Fibroblast of the conjunctiva (primary cell): ENCODE results near the gene SLC5A5.

Experiments
- DNase-seq: peaks from one replicate; pipeline ENCODE4 v3.0.0-alpha.2; 2010; ENCODE audit warnings: low read depth

The SLC5A5 gene

DNA sequence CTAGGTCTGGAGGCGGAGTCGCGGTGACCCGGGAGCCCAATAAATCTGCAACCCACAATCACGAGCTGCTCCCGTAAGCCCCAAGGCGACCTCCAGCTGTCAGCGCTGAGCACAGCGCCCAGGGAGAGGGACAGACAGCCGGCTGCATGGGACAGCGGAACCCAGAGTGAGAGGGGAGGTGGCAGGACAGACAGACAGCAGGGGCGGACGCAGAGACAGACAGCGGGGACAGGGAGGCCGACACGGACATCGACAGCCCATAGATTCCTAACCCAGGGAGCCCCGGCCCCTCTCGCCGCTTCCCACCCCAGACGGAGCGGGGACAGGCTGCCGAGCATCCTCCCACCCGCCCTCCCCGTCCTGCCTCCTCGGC, at the start of gene SLC5A5:
SLC5A5 (plus strand) TSS at position 68 of the 373 bp plus-strand sequence. CDS start 375 bp downstream, outside the sequence.
- DNase-seq = no peak

DNA sequence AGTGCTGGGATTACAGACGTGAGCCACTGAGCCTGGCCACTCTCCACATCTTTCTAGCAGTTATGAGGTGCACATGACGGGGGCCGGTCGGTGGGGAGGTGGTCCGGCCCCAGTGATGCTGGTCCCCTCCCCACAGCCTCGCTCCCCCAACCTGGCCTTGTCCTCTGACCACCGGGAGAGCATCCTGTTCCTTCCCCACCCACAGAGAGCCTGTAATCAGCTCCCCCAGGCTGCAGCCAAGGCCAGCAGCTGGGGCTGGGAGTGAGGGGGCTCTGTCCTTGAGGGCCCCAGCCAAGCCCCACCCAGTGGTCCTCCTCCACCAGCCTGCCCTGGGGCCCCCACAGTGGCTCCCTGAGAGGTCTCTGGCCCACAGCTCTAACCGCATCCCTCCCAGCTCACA, 47.4 kb upstream of the SLC5A5 start:
- no peak for DNase-seq

DNA sequence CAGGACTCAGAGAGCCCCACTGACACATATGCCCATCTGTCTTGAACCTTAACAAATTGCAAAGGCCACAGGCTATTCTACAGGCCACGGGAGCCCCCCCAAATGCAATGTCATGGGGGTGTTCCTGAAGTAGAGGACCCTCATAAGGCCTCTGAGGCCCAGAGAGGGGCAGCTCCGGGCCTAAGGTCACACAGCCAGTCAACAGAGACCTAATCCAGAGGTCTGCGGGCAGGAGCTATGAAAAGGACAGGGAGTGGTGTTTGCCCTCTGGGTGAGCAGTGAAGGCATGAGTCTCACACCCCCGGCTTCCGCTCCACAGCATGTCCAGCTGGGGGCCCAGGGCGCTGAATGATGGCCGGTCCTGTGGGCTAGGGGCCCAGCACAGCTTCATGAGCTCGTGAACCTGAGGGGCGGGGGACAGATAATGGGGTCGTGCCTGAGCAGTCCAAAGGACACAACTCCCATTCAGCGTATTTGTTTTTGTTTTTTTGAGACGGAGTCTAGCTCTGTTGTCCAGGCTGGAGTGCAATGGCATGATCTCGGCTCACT, 45.2 kb upstream of the SLC5A5 start:
- DNase-seq = no peak

DNA sequence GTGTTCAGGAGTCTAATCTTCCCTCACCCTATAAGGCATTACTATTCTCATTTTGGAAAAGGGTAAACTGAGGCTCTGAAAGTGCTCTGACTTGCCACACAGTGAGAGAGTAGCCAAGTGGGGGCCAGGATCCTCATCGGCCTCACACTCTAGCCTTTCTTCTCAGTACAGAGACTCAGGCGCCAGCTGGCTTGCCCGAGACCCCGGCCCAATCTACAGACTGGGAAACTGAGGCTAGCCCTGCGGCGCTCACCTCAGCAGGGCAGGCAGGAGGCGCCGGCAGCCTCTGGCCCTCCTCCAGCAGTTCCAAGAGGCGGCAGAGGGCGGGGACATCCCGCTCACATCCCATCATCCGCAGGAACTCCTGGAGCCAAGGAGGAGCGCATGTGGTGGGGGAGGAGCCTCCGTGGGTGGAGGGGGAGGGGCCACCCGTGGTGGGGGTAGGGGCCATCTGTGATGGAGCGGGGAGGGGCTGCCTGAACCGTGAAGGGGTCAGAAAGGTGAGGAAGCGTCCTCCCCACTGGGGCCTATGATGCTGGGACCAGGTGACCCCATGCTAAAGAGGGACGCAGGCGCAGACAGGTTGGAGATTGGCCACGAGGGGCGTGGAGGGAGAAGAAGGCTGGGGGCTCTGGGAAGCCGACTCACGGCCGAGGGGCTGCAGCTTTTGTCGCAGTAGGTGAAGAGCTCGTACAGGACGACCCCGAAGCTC, 41.7 kb upstream of the SLC5A5 start:
- no peak for DNase-seq

DNA sequence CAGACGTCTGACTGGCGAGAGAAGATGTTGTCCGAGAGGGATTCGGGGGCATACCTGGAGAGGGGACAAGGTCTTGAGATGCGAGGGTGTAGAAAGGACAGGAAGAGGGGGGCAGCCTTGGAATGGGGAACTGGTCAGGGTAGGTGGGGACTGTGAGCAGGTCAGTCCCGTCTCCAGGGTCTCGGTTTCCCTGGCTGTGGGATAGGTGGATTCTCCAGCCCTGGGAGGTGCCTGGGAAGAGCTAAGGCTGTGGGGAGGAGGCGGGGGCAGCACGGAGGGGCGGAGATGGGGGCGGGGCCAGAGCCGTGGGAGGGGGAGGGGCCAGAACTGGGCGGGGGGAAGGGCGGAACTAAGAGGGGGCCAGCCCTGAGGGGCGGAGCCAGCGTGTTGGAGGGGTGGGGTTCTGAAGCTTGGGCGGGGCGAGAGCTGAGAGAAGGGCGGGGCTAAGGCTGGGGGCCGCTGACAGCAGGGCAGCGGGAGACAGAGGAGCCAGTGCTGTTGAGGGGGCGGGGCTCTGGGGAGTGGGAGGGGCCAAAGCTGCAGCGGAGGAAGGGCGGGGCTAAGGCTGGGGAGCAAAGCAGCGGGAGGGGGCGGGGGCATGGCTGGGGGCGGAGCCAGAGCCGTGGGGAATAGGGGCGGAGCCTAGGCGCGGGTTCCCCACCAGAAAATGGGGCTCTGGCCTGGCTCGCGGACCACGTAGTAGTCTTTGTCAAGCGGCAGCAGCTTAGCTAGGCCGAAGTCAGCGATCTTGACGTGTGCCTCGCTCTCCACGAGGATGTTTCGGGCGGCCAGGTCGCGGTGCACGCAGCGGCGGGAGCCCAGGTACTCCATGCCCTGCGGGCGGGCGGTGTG, 41.0 kb upstream of the SLC5A5 start:
- peak; percentile 57 for DNase-seq

DNA sequence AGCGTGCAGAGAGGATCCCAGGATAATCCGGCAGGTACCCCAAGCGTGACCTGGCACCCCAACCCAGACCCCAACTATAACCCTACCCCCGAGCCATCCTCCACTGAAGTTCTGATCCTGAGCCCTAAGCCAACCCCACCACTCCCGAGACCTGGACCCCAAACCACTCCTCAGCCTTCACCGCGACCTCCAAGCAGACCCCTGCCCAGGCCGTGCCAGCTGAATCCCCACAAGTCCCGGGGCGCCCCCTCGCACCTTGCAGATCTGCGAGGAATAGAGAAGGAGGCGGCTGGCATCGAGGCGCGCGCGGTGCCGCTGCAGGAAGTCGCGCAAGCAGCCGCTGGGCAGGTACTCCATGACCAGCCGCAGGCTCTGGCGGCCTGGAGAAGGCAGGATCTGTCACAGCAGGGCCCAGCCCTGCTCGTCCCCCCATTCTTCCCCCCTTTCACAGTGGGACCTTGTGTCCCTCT, 40.3 kb upstream of the SLC5A5 start:
- DNase-seq = no peak

DNA sequence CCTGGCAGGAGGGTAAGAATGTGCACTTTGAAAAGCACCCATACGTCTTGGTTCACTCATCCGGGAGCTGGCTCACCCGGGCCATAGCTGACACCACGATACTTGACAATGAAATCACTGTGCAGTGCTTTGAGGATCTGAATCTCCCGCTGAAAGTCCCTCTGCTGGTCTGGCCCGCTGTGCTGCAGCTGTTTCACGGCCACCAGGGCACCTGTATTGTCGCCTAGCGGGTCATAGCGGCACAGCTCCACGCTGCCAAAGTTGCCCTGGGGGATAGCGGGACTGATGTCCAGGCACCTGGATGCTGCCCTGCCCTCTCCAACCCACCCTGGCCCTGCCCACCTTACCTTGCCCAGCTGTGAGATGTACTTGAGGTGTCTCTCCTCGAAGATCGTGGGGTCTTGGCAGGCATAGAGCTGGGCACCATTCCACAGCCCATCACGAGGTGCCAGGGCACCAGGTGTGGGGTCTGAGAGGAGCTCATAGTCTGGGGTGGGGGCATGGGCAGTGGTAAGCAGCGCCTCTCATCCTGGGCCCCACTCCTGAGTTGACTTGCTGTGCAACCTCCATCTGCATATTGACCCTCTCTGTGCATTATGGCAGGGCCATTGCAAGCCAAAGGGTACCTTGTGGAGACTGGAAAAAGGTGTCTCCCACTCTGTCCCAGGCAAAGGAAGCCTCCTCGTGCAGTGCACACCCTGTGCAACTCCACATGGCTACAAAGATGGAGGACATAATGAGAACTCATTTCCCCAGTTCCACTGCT, 39.1 kb upstream of the SLC5A5 start:
- no peak for DNase-seq

DNA sequence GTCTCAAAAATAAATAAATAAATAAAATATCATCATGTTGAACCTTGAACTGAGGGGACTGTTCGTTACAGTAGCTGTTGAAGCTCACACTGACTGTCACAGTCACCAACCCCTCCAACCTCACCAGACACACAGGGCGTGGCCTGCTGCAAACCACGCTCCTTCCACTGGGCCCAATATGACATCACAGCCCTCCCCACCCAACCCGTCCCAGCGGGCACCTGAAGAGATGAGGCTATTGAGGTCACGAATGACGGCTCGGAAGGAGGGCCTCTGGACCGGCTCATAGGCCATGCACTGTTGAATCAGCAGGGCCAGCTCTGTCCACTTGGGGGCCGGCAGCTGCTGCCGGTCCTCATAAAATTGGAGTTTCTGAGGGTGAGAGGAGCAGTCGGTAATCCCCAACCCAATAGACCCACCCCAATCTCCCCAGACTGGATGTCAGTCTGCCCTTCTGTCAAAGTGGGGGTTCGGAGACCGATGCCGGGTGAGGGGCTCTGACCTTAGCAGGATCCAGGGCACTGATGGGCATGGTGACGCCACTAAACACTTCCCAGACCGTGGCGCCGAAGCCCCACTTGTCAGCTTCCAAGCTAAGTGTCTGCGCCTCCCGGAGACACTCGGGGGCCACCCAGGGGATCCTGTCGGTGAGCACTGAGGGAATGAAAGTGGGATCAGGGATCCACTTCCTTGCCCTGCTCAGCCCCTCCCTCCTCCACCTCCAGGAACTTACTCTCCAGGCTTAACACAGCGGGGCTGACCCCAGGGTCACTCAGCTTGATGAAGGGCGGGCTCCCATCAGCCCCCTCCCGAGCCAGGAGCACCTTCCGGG, 37.2 kb upstream of the SLC5A5 start:
- DNase-seq = no peak

DNA sequence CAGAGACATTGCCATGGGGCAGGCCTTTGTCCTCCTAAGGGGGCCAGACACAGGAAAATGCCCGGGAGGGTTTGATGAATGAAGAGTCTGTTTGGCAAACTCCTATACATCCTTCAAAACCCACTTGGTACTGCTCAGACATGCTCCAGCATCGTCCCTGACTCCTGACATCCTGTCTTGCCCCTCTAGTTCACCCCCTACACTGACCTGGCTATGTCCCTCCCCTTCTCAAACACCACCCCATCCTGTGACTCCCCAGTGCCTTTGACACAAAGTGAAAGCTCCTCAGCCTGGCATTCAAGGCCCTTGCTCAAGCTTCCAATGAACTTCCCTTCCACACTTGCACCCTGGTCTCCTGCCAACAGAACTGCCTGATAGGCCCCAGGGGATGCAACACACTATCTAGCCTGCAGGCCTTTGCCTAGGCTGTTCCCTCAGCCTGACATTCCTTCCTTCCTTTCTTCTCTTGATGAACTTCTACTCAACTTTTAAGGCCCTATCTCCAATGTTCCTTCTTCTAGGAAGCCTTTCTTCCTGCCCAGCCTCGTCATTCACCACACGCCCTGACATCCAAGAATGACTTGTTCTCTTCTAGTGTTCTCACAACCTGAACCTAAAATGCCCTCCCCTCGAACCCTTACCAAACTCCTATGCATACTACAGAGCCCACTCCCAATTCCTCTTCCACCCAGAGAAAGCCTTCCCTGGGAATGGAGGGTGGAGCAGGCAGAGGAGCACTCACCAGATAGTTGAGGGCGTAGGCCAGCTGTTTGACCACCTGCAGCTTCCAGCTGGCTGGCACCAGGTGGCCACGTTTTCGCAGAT, 36.4 kb upstream of the SLC5A5 start:
- no peak for DNase-seq

DNA sequence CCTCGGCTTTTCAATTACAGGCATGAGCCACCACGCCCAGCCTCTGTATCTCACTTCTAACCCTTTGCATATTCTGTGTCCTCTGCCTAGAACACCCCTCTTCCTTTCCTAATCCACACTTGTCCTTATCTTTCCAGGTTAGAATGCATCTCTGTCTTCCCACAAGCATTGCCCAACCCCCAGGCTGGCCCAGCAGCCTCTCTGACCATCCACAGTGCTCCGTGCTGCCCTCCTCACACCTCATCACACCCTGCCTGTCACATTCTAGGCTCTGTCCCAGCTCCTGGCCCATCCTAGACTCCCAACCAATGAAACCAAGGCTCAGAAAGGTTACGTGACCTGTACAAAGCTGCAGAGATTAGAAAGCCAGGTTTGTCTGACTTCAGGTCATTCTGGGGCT, 35.2 kb upstream of the SLC5A5 start:
- no peak for DNase-seq

DNA sequence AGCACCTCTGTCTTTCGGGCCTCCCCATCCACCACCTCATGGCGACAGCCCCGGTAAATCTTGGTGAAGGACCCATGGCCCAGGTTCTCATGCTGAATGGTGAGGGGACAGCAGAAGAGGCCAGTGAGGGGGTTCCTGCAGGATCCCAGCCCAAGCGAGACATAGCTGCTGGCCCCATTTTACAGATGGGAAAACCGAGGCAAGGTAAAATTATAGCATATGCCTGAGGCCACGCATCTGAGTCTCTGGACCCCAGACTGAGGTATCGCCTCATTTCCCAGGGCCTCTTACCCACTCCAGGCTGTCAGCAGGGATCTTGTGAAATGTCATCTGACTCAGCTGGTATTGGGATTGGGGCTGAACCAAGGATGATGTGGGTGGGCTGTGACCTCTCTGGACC, 33.8 kb upstream of the SLC5A5 start:
- no peak for DNase-seq

DNA sequence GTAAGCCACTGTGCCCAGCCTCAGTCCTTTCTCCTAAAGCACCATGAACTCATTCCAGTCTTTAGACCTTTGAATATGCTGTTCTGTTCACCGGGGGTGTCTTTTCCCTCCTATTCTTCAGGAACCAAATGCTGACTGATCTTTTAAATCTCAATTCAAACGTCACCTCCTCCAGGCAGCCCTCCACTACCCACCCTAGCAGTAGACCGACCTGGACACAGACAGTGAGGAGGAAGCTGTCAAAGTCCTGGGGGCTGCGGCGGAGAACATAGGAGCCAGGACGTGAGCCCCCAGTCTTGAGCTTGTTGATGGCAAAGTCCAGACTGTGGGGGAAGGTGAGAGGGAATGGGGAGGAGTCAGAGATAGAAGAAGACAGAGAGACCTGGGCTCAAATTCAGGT, 31.7 kb upstream of the SLC5A5 start:
- no peak for DNase-seq

DNA sequence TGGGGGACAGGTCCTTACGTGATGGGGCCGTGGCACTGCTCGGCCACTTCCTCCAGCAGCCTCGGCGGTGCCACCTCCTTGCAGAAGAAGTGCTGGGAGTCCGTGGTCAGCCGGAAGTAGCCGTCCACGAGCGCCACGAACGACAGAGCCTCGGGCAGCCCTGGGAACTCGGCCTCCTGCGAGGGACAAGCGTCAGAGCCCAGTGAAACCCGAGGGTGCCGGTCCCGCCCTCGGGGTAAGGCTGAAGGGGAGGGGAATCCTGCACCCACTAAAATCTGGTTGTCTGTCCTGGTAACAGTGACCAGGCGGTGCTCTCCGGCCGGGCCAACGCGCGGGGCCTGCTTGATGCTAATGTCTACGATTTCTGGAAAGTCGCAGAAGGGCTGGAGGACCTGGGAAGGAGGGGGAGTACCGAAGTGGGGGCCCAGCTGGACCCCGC, 30.4 kb upstream of the SLC5A5 start:
- no peak for DNase-seq

DNA sequence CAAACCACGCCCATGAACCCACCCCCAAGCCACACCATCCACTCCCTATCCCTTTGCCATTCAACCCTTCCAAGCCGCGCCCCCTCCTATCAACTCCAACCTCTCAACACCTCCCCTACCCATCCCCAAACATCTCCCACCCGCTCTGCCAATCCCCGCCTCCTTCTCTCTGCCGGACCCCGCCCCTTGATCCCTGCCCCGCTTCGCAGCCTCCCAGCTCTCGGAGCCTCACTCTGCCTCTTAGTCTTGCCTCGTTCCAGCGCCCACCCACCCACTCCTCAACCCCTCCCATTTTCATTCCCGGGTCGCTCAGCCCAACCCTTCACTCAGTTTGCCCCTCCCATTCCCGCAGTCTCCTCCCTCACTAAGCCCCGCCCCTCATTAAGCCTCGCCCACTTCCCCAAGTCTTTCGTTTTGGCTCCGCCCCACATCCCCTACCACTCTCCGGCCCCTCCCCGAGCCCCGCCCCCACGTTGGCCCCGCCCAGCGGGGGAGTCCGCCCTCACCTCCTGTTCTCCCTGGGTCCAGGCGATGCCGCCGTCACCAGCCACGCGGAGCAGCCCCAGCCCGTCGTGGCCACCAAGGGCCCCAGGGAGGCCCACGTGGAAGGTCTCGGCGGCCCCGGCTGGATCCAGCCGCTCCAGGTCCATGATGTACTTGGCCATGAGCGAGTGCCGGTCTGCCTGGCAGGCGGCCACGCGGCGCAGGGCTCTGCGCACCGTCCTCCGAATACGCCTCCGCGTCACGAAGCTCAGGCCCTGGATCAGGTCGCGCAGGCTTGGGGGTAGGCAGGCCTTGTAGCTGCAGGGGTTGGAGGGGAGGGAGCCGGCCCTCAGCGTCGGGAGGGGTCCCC, 29.7 kb upstream of the SLC5A5 start:
- peak; percentile 83 for DNase-seq

DNA sequence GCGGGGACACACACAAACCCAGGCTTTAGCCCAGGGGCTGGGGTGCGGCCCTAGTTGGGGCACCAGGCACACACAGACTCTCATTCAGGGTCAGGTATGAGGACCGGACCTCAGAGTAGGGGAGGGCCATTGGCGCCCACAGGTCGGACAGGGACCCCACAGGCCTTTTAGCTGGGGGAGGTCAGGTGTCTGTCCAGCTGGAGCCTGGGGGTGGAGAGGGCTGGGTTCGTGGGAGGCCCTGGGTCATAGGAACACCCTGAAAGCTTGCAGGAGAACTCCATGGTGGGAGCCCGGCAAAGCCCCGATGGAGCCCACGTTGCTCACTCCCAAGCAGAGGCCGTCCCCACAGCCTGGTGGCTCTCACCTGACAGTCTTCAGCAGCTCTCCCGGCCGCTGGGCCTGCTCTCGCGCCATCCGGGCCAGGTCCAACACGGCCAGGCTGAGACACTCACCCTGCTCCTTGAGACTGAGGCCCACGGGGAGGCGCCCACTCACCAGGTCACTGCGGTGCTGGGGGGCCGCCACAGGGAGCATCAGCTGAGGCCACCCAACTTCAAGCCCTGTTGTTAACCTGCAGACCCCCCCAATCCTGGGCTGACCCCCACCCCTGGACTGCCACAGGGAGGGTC, 29.0 kb upstream of the SLC5A5 start:
- DNase-seq = no peak

DNA sequence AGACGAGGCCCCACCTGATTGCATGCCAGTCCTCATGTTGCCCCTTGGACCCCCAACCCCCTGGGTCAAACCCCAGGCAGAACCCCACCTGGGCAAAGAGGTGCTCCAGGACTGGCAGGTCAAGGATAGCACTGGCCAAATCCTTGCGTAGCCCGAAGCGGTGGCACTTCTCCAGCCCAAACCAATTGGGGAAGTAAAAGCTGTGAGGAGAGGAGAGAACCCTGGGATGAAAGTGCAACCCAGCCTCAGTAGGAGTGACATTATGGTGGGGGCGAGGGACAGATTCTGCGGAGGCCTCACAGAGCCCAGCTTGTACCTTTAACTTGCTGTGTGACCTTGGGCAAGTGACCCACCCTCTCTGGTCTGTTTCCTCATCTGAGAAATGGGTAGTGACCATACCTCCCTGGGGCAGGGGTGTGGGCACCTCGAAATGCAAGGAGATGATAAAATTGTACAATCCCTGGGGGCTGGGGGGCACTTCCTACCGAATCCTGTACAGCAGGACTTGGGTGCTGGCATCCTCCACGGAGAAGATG, 28.4 kb upstream of the SLC5A5 start:
- no peak for DNase-seq

DNA sequence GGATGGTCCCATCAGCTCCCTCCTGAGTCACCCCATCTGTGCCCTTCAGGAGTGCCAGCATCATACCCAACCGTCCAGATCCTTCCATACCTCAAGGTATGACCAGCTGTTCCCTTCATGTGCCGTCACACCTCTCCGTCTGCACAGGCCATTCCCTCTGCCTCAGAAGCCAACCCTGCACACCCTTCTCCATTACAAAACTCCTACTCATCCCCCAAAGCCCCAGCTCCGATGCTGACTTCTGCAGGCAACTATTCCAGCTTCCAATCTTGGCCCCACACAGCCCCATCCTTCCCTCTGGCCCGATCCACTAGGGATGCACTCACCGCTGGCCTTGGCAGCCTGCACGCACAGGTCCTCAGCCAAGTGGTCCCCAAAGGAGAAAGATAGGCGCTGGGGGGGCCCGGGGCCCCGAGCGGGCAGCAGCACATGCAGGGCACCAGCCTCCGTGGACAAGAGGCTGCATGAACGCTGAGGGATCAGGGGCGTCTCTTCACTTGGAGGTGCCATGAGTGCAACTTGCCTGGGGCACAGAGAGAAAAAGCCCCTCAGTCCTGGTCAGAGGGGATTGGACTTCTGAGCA, 27.7 kb upstream of the SLC5A5 start:
- no peak for DNase-seq

DNA sequence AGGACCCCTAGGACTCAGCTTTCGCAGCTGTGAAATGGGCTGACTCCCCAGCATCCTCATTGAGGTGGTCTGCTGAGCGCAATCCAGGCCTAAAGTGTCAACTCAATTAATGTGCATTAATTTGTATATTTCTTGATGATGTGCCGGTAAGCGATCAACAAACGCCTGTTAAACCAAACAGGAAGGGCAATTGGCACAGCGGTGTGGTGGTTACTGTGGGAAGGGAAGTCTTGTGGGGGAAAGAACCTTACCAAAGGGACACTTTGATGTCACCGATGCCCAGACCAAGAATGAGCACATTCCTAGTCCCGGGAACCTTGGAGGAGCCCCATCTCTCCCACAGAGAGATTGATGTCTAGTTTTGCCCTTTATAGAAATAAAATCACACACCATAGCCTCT, 25.6 kb upstream of the SLC5A5 start:
- DNase-seq = no peak
